Measurements from ENCODE around the gene RELA.

DNA sequence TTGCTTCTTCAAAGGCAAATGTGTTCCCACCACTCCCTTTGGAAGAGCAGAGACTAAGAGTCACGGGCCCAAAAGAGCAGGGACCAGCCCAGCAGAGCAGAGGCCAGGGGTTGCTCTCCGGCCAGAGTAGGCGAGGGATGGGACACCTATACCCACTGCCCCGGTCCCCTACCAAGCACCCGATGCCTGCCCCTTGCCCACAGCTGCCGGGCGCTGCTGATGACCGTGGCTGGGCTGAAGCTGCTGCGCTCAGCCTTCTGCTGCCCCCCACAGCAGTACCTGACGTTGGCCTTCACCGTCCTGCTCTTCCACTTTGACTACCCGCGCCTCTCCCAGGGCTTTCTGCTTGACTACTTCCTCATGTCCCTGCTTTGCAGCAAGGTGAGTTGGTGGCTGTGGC lies 35.5 kb downstream of the RELA start:
- TF ChIP-seq, protein P1, sequence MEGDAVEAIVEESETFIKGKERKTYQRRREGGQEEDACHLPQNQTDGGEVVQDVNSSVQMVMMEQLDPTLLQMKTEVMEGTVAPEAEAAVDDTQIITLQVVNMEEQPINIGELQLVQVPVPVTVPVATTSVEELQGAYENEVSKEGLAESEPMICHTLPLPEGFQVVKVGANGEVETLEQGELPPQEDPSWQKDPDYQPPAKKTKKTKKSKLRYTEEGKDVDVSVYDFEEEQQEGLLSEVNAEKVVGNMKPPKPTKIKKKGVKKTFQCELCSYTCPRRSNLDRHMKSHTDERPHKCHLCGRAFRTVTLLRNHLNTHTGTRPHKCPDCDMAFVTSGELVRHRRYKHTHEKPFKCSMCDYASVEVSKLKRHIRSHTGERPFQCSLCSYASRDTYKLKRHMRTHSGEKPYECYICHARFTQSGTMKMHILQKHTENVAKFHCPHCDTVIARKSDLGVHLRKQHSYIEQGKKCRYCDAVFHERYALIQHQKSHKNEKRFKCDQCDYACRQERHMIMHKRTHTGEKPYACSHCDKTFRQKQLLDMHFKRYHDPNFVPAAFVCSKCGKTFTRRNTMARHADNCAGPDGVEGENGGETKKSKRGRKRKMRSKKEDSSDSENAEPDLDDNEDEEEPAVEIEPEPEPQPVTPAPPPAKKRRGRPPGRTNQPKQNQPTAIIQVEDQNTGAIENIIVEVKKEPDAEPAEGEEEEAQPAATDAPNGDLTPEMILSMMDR (conservative IDR thresholded peaks at IDR 0.05; ENCODE audit: low read depth, low read length), result no peak
- TF ChIP-seq EZH2 (IDR thresholded peaks at IDR 0.05; ENCODE audit: borderline replicate concordance, low read depth, low read length, poor library complexity, severe bottlenecking), result no peak
